GM12878 (cell line): ENCODE measurements around the gene SLIRP. TPM values are rescaled to one million over a fixed set of nuclear protein-coding genes. Genes with fewer than 3 reads are reported as not detected.

ENCODE experiments used
- ATAC-seq: fragments of 200-7000 bp; cut with Tn5 transposase; 3 replicates; pipeline ENCODE4 v1.9.1; 2020; ENCODE audit warnings: mild to moderate bottlenecking, moderate library complexity
- Bru-seq: library from RNA; stranded (reverse); fragments of 400-500 nt; gene quantifications from one replicate; lab custom pipeline; 2021; lab: Mats Ljungman, UMichigan
- BruChase-seq, 2 experiments: library from RNA; stranded (reverse); fragments of 400-500 nt; gene quantifications; one replicate each; lab custom pipeline; 2021; lab: Mats Ljungman, UMichigan
- BruUV-seq: library from RNA; stranded (reverse); fragments of 400-500 nt; replicated peaks from 2 replicates; lab custom pipeline; 2021; lab: Mats Ljungman, UMichigan
- CTCF ChIA-PET: fragments of 300-600 bp; sonication (Branson Sonifier 250); formaldehyde crosslinking; extraction: SDS; loops from one replicate; lab custom pipeline; 2021; ENCODE audit warnings: inconsistent platforms; lab: Yijun Ruan, JAX
- POLR2A ChIA-PET: fragments of 350-600 bp; formaldehyde crosslinking; extraction: SDS; loops from one replicate; lab custom pipeline; 2021; ENCODE audit warnings: inconsistent platforms; lab: Charles Lee
- RAD21 ChIA-PET: fragments of 300-600 bp; sonication (Branson Sonifier 250); formaldehyde crosslinking; loops from one replicate; lab custom pipeline; 2023; ENCODE audit warnings: antibody characterized with exemption; ENCODE audit not compliant: unreplicated experiment; lab: Charles Lee
- SMC1A ChIA-PET: fragments of 300-600 bp; sonication (Branson Sonifier 250); formaldehyde crosslinking; loops from one replicate; lab custom pipeline; 2023; ENCODE audit not compliant: unreplicated experiment, uncharacterized antibody; lab: Charles Lee
- DNase-seq: peaks from one replicate; pipeline ENCODE4 v3.0.0-alpha.2; 2011; ENCODE audit warnings: low read depth, low spot score
- FAIRE-seq: peaks from 3 replicates; lab custom pipeline; 2011; peaks lifted over from hg19 to GRCh38; lab: Jason Lieb, UNC
- H2AFZ ChIP-seq: 2 replicates; pipeline ENCODE4 v1.6.0; 2011; ENCODE audit warnings: low read depth, low read length, control low read depth; ENCODE audit not compliant: control insufficient read depth
- H3K27ac ChIP-seq: 2 replicates; pipeline ENCODE4 v1.5.1; 2011; ENCODE audit warnings: control low read depth; ENCODE audit not compliant: control insufficient read depth, insufficient read depth
- H3K27me3 ChIP-seq, 2 experiments: replicated peaks in 1 of 2; 2 replicates each; pipeline versions ENCODE4 v1.6.0 to v1.6.1; 2011; ENCODE audit warnings: low read length in 1 of 2; ENCODE audit not compliant: control insufficient read depth in 2 of 2, insufficient read depth in 2 of 2
- H3K36me3 ChIP-seq, 2 experiments: 2 replicates each; pipeline ENCODE4 v1.5.1; 2011; ENCODE audit warnings: low read length in 1 of 2; ENCODE audit not compliant: control insufficient read depth in 2 of 2, insufficient read depth in 2 of 2
- H3K4me1 ChIP-seq: 2 replicates; pipeline ENCODE4 v1.6.1; 2011; ENCODE audit warnings: mild to moderate bottlenecking, low read length, moderate library complexity, mixed read lengths; ENCODE audit not compliant: control insufficient read depth, insufficient read depth
- H3K4me2 ChIP-seq: 2 replicates; pipeline ENCODE4 v1.6.0; 2011; ENCODE audit warnings: control low read depth; ENCODE audit not compliant: control insufficient read depth, insufficient read depth
- H3K4me3 ChIP-seq: fragments of 200-600 bp; sonication (generic); 2 replicates; pipeline ENCODE4 v1.5.1; 2016
- H3K79me2 ChIP-seq: 2 replicates; pipeline ENCODE4 v1.6.0; 2011; ENCODE audit warnings: low read length; ENCODE audit not compliant: control insufficient read depth, insufficient read depth
- H3K9ac ChIP-seq: 2 replicates; pipeline ENCODE4 v1.8.0; 2011; ENCODE audit warnings: low read length, control low read depth, mixed read lengths; ENCODE audit not compliant: control insufficient read depth, insufficient read depth
- H3K9me3 ChIP-seq: replicated peaks from 3 replicates; pipeline ENCODE4 v1.5.1; 2011; ENCODE audit warnings: mild to moderate bottlenecking, low read length; ENCODE audit not compliant: control insufficient read depth, insufficient read depth
- H4K20me1 ChIP-seq: 2 replicates; pipeline ENCODE4 v1.6.0; 2011; ENCODE audit not compliant: control insufficient read depth, insufficient read depth
- CBFB ChIP-seq: IDR thresholded peaks from 2 replicates; pipeline ENCODE4 v1.6.1; 2016; ENCODE audit warnings: antibody characterized with exemption, low read depth
- CREB1 ChIP-seq: IDR thresholded peaks from 2 replicates; pipeline ENCODE4 v1.6.1; 2012; ENCODE audit warnings: low read depth, mild to moderate bottlenecking, inconsistent platforms
- EED ChIP-seq: sonication (generic); IDR thresholded peaks from 2 replicates; pipeline ENCODE4 v1.6.1; 2016; ENCODE audit warnings: antibody characterized with exemption, low read depth
- FOXK2 ChIP-seq: fragments of 450-650 bp; IDR thresholded peaks from 2 replicates; pipeline ENCODE4 v1.6.1; 2017; ENCODE audit warnings: mild to moderate bottlenecking, moderate library complexity
- MTA3 ChIP-seq: IDR thresholded peaks from 2 replicates; pipeline ENCODE4 v1.6.1; 2012; ENCODE audit warnings: low read length, inconsistent platforms, borderline replicate concordance
- MYB ChIP-seq: fragments of 150-350 bp; IDR thresholded peaks from 2 replicates; pipeline ENCODE4 v1.6.1; 2014; ENCODE audit warnings: mild to moderate bottlenecking, low read depth, low read length, borderline replicate concordance
- NBN ChIP-seq: fragments of 450-650 bp; IDR thresholded peaks from 2 replicates; pipeline ENCODE4 v1.6.1; 2016
- NFYA ChIP-seq: IDR thresholded peaks from 2 replicates; pipeline ENCODE4 v1.6.1; 2011; ENCODE audit warnings: low read depth, mild to moderate bottlenecking, low read length, improper control_type of control experiment, borderline replicate concordance
- NR2F1 ChIP-seq: fragments of 450-650 bp; conservative IDR thresholded peaks from 2 replicates; pipeline ENCODE4 v1.6.1; 2017; ENCODE audit warnings: mild to moderate bottlenecking
- POLR2A ChIP-seq: IDR thresholded peaks from 2 replicates; pipeline ENCODE4 v1.6.1; 2011; ENCODE audit warnings: low read depth, mild to moderate bottlenecking, low read length
- RUNX3 ChIP-seq: IDR thresholded peaks from 2 replicates; pipeline ENCODE4 v1.6.1; 2012; ENCODE audit warnings: low read length, inconsistent platforms
- WGBS: methylation state at CpG from one replicate; pipeline ENCODE4 v1.1.6; 2016; ENCODE audit warnings: low lambda C conversion rate; ENCODE audit not compliant: insufficient replicate concordance, insufficient coverage; ENCODE audit errors: missing lambda C conversion rate; 5-methylcytosine and 5-hydroxymethylcytosine counted together
- in situ Hi-C: fragments of 300-500 bp; cut with MboI; formaldehyde crosslinking; loops from 9 replicates; pipeline ENCODE4 v1.14.3; 2018; ENCODE audit warnings: mixed read lengths
- intact Hi-C: fragments of 100-400 bp; cut with micrococcal nuclease; formaldehyde crosslinking; loops from one replicate; pipeline ENCODE4 v1.14.2; 2022; ENCODE audit not compliant: unreplicated experiment
- long read RNA-seq, 2 experiments: library from polyadenylated mRNA; unstranded; transcript quantifications; one replicate each; pipeline ENCODE4 v2.0.0, GENCODE V29; 2019 to 2020
- polyA minus RNA-seq, 3 experiments: library from RNA; depleted of rRNA, polyadenylated mRNA; stranded (reverse); fragments of >200 nt; gene quantifications; 2 replicates each; pipeline ENCODE4 v1.2.3, GENCODE V29; 2011
- polyA plus RNA-seq, 11 experiments: library from polyadenylated mRNA; depleted of rRNA in 4 of 11; unstranded in 6 of 11; stranded (reverse) in 5 of 11; fragments of >200 nt; fragmentation: Nextera tagmentation in 4 of 11; fragmentation: Illumina TruSeq in 1 of 11; extraction: Ambion mirVana in 4 of 11; extraction: Trizol in 1 of 11; gene quantifications; 1 replicate in 1 of 11; 2 replicates in 10 of 11; pipeline versions ENCODE4 v1.2.1 to v1.2.3, GENCODE V29; 2011 to 2016; ENCODE audit warnings: inconsistent platforms in 2 of 11, missing spikeins in 2 of 11, low read depth in 1 of 11
- total RNA-seq, 4 experiments: library from RNA; depleted of rRNA in 3 of 4; stranded (reverse); fragments of >200 nt in 3 of 4; fragmentation: Illumina TruSeq in 1 of 4; extraction: Trizol in 1 of 4; gene quantifications; 2 replicates each; pipeline versions ENCODE4 v1.2.1 to v1.2.3, GENCODE V29; 2013 to 2021
- TF ChIP-seq, protein P1 (sequence below): fragments of 450-650 bp; IDR thresholded peaks from 2 replicates; pipeline ENCODE4 v1.6.1; 2017; ENCODE audit warnings: low read depth, mild to moderate bottlenecking, moderate library complexity
- TF ChIP-seq, protein P2 (sequence below): IDR thresholded peaks from 2 replicates; pipeline ENCODE4 v1.6.1; 2011; ENCODE audit warnings: mild to moderate bottlenecking, low read depth, low read length, moderate library complexity; ENCODE audit not compliant: insufficient replicate concordance
- TF ChIP-seq, protein P3 (sequence below): IDR thresholded peaks from 2 replicates; pipeline ENCODE4 v1.6.1; 2012; ENCODE audit warnings: low read depth, low read length, improper control_type of control experiment

SLIRP gene
- total RNA-seq (2013; cell fraction: nucleolus; rRNA removed) = 32.2 and 35.3 TPM in 2 replicates
- 287 and 375 TPM in 2 replicates for total RNA-seq (2014; rRNA removed)
- 293 and 299 TPM in 2 replicates for total RNA-seq (2014; rRNA removed; fragmentation: Illumina TruSeq; extraction: Trizol)
- total RNA-seq (2021) = 196 and 198 TPM in 2 replicates
- 63.8 TPM for polyA plus RNA-seq (2011; ENCODE audit: low read depth)
- polyA plus RNA-seq (2011; rRNA removed) = 286 and 302 TPM in 2 replicates
- polyA plus RNA-seq (2011; cell fraction: cytosol; rRNA removed) = 139 and 142 TPM in 2 replicates
- polyA plus RNA-seq (2011; cell fraction: nucleus; rRNA removed) = 106 and 131 TPM in 2 replicates
- 206 and 231 TPM in 2 replicates for polyA plus RNA-seq (2012)
- 365 and 395 TPM in 2 replicates for polyA plus RNA-seq (2014; fragmentation: Illumina TruSeq; extraction: Trizol)
- polyA plus RNA-seq (2014; fragmentation: Nextera tagmentation; extraction: Ambion mirVana) = 1,000 to 10,000 TPM; 1,396 to 1,510 TPM
- polyA plus RNA-seq (2014; rRNA removed) = 662 and 828 TPM in 2 replicates
- polyA plus RNA-seq (2016; fragmentation: Nextera tagmentation; extraction: Ambion mirVana) = 100 to 1,000 TPM; 934 to 946 TPM
- polyA minus RNA-seq (2011; rRNA and poly(A)+ RNA removed) = 75.5 and 78.8 TPM in 2 replicates
- polyA minus RNA-seq (2011; cell fraction: cytosol; rRNA and poly(A)+ RNA removed) = 6.3 and 16.7 TPM in 2 replicates
- polyA minus RNA-seq (2011; cell fraction: nucleus; rRNA and poly(A)+ RNA removed) = 14.0 and 21.8 TPM in 2 replicates
- percentile 72 among the genes with signal in this experiment for Bru-seq, nascent RNA
- percentile 54 among the genes with signal in this experiment for BruChase-seq, experiment 1, labeled RNA remaining after a 6-hour chase
- percentile 56 among the genes with signal in this experiment for BruChase-seq, experiment 2, labeled RNA remaining after a 2-hour chase
- long read RNA-seq, experiment 1, transcript SLIRP-201 (4 exons, 394 nt) = minor isoform, 7 of 245 reads
- long read RNA-seq, experiment 1, transcript SLIRP-209 (4 exons, 408 nt) = major isoform, 228 of 245 reads
- long read RNA-seq, experiment 1, partial matches to known transcripts = 0 of 245 reads
- long read RNA-seq, experiment 1, other reads (novel, unspliced or antisense) = 4 of 245 reads
- long read RNA-seq, experiment 2, transcript SLIRP-212 (4 exons, 420 nt) = minor isoform, 5 of 318 reads
- long read RNA-seq, experiment 2, transcript SLIRP-209 (4 exons, 408 nt) = major isoform, 289 of 318 reads
- long read RNA-seq, experiment 2, transcript SLIRP-201 (4 exons, 394 nt) = minor isoform, 8 of 318 reads
- long read RNA-seq, experiment 2, partial matches to known transcripts = 0 of 318 reads
- long read RNA-seq, experiment 2, other reads (novel, unspliced or antisense) = 8 of 318 reads

DNA sequence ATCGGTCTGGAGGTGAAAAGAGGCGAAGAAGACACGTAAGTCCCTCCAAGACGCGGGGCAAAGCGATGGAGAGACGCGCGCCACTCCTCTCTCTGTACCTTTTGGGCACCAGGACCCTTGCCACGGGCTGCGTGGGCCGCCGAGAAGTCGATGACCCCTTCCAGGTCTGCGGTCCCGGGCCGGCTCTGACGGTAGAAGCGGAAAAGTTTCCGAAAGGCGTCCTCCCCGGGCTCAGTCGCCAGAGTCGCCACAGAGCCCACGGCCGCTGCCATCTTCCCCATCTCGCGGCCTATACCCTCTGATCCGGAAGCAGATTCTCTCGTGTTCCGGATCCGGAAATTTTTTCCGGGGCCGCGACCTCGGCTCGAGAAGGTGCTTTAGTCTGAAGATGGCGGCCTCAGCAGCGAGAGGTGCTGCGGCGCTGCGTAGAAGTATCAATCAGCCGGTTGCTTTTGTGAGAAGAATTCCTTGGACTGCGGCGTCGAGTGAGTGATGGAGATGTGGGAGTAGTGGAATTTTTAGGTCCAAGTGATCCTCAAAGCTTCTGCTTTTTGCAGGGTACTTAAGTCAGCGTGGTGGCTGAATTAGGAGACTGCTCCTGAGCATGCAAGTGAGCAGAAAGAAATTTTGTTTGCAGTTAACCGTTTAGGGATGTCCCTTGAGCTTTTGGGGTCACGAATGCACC lies at the start of gene SLIRP, which contains the start of gene ALKBH1:
SLIRP (plus strand) TSS at position 380 of the 685 bp plus-strand sequence; CDS start at position 389, 9 bp downstream.
ALKBH1 (minus strand) TSS at position 300 of the 685 bp plus-strand sequence; CDS start at position 281, 19 bp downstream.
- no peaks in the 10 kb centered on the region; the same call in 1 of the 2 replicates for H4K20me1 ChIP-seq
- H3K4me2 ChIP-seq = peak within 1 kb of the TSS; percentile 87
- H2AFZ ChIP-seq = peak within 1 kb of the TSS; percentile 88
- peak within 1 kb of the TSS; percentile 96 for H3K9ac ChIP-seq
- peak within 1 kb of the TSS; percentile 92 for H3K4me3 ChIP-seq
- ATAC-seq (peak; percentile 98), DNase-seq (peak; percentile 26), FAIRE-seq (peak; percentile 70)
- ChIA-PET POLR2A (interaction anchor here (0.7 kb wide), 1 partner anchor 49 kb away, joined by 3 read pairs; no protein-coding TSS in a partner anchor), RAD21 (interaction anchor here (1.2 to 2.0 kb wide), 2 partner anchors 248 to 251 kb away, joined by 3 to 13 read pairs; partner anchors contain the start of gene VIPAS39), CTCF (interaction anchor here (2.2 to 3.4 kb wide), 2 partner anchors 250 to 392 kb away, joined by 7 to 31 read pairs; partner anchors contain the start of genes AHSA1 and VIPAS39), SMC1A (interaction anchor here (1.1 to 4.0 kb wide), 3 partner anchors 11 to 248 kb away, joined by 3 to 16 read pairs (median 4); no protein-coding TSS in a partner anchor)
- H3K27ac ChIP-seq = peak within 1 kb of the TSS; percentile 64
- H3K4me1 ChIP-seq = peaks cover 7% of the 10 kb centered on the region
- no TSS peak for BruUV-seq
- peaks cover 0 to 14% of the 10 kb centered on the region in 2 experiments; a peak in 3 of 4 replicates for H3K36me3 ChIP-seq
- H3K79me2 ChIP-seq = peaks cover 57% of the 10 kb centered on the region
- no peaks in the 10 kb centered on the region for H3K27me3 ChIP-seq
- no peaks in the 10 kb centered on the region for H3K9me3 ChIP-seq
- intact Hi-C loops = loop anchor here (2.0 to 10.0 kb wide), 3 partner anchors 53 to 249 kb away; partner anchors contain the start of genes AHSA1, SNW1 and SPTLC2
- in situ Hi-C loops = no loop called here
- WGBS = under 1% methylated on average over 49 of the region's 49 CpGs
- TF ChIP-seq MYB (no peak), NR2F1 (peak; percentile 95), FOXK2 (no peak), EED (no peak), NFYA (no peak), CBFB (peak; percentile 79), POLR2A (peak; percentile 97), CREB1 (peak; percentile 47; the same call in 1 of the 2 replicates), NBN (no peak; the same call in 1 of the 2 replicates), MTA3 (no peak; the same call in 1 of the 2 replicates), RUNX3 (no peak)
- TF ChIP-seq, protein P1, sequence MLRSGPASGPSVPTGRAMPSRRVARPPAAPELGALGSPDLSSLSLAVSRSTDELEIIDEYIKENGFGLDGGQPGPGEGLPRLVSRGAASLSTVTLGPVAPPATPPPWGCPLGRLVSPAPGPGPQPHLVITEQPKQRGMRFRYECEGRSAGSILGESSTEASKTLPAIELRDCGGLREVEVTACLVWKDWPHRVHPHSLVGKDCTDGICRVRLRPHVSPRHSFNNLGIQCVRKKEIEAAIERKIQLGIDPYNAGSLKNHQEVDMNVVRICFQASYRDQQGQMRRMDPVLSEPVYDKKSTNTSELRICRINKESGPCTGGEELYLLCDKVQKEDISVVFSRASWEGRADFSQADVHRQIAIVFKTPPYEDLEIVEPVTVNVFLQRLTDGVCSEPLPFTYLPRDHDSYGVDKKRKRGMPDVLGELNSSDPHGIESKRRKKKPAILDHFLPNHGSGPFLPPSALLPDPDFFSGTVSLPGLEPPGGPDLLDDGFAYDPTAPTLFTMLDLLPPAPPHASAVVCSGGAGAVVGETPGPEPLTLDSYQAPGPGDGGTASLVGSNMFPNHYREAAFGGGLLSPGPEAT = peak; percentile 97
- TF ChIP-seq, protein P2, sequence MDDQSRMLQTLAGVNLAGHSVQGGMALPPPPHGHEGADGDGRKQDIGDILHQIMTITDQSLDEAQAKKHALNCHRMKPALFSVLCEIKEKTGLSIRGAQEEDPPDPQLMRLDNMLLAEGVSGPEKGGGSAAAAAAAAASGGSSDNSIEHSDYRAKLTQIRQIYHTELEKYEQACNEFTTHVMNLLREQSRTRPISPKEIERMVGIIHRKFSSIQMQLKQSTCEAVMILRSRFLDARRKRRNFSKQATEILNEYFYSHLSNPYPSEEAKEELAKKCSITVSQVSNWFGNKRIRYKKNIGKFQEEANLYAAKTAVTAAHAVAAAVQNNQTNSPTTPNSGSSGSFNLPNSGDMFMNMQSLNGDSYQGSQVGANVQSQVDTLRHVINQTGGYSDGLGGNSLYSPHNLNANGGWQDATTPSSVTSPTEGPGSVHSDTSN = no peak
- TF ChIP-seq, protein P3, sequence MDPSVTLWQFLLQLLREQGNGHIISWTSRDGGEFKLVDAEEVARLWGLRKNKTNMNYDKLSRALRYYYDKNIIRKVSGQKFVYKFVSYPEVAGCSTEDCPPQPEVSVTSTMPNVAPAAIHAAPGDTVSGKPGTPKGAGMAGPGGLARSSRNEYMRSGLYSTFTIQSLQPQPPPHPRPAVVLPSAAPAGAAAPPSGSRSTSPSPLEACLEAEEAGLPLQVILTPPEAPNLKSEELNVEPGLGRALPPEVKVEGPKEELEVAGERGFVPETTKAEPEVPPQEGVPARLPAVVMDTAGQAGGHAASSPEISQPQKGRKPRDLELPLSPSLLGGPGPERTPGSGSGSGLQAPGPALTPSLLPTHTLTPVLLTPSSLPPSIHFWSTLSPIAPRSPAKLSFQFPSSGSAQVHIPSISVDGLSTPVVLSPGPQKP = peak; percentile 96
